Inferior parietal cortex (tissue), 1 donor: ENCODE measurements around the gene CDH24.
"Not testable (repeated sequence)": the region's sequence is repeated elsewhere in the genome, so short reads cannot be mapped to it uniquely, and the experiment has no call there.

Experiments
- DNase-seq: peaks from one replicate; pipeline ENCODE4 v3.0.0-alpha.2; 2016; ENCODE audit errors: extremely low spot score

Gene CDH24

DNA sequence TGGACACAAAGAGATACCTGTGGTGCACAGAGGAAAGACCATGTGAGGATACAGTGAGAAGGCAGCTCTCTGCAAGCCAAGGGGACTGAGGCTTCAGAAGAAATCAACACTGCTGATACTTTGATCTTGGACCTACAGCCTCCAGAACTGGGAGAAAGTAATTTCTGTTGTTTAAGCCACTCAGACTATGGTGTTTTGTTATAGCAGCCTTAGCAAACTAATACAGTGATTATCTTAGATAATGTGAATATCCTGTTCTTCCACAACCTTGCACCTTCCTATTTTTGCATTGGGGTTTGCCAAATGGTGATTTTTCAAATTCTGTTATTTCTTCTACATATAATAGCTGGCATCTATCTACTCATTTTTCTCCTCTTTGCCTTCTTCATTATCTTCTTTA lies 39.2 kb downstream of the CDH24 start:
- DNase-seq = no peak

- no peak for DNase-seq
Observed at GRCh38 chr14:23017091-23017490, 40.2 kb downstream of the CDH24 start.

- DNase-seq = no peak
Observed at GRCh38 chr14:23015618-23016017, 41.7 kb downstream of the CDH24 start.

- not testable (repeated sequence) for DNase-seq
Observed at GRCh38 chr14:23013749-23014054, 43.6 kb downstream of the CDH24 start.

GRCh38 chr14:23013054-23013748 lies 44.1 kb downstream of the CDH24 start:
- no peak for DNase-seq

DNA sequence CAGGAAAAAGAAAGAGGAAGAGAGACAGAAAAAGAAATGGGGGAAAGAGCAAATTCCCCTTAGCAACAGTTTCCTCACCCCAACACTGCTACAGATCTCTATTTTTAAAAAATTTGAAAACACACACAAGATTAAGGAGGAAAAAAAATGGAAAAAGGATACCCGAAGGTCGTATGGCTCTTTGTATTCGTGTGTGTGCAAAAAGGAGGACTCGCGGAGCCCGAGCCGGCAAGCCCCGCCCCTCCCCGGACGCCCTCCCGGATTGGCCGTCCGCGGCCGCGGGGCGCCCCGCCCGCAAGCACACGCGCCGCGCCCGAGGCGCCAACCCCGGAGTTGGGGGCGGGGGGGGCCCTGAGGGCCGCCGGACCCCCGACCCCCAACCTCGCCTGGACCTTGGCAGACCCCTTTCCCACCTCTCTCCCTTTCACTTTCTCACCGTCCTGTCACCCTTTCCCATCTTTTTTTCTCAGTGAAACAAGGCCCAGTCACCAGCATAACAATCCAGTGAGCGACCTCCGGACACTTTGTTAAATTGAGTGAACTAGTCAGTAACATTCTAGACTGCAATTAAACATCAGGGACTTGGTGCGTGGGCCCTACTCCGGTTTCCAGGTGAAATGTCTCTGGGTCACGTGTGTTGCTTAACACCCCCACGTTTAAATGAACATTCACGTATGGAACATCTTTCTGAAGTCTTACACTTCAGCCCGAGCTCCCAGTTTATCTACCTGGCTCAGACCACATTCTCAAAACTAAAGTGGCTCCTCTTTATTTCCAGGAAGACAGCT lies 47.2 kb downstream of the CDH24 start, which contains the start of gene C14orf93:
Gene C14orf93 (minus strand): TSS at position 205 of the 788 bp plus-strand sequence. CDS start 11,120 bp downstream, outside the sequence.
- DNase-seq = peak; percentile 63

DNA sequence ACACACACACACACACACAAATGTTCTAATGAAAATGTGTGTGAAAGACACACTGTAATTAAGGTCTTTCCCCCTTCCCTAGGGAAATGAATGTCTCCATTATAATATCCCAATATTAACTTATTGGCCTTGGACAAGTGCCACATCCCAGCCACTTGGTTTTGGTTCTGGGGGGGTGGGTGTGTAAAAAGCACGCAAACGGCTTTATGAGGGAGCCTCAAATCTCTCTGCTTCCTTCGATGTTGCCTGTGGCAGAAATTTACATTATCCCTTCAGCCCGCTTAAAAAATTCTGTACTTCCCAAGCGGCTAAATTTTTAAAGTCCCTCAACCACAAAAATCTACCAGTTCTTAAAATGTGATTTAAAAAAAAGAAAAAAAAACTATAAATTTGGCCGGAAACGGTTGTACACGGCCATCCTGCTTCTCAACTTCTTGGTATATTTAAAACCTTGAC lies 47.8 kb downstream of the CDH24 start:
- DNase-seq = no peak

DNA sequence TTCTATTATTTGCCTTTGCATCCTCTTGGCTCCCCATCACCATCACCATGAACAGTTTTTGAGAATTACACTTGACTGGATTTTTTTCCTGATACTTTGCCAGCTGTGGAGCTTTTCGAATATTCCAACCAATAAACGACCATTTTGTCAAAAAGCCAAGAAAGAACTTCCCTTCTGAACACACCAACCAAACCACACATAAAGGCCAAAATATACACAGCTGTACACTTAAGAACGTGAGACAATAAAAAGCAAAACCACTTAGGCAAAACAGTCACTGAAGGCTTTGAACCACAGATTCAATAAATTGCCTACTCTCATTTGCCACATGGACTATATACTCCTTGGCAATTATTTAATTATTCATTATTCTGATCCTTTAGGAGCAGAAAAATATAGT lies 48.5 kb downstream of the CDH24 start:
- DNase-seq = no peak

DNA sequence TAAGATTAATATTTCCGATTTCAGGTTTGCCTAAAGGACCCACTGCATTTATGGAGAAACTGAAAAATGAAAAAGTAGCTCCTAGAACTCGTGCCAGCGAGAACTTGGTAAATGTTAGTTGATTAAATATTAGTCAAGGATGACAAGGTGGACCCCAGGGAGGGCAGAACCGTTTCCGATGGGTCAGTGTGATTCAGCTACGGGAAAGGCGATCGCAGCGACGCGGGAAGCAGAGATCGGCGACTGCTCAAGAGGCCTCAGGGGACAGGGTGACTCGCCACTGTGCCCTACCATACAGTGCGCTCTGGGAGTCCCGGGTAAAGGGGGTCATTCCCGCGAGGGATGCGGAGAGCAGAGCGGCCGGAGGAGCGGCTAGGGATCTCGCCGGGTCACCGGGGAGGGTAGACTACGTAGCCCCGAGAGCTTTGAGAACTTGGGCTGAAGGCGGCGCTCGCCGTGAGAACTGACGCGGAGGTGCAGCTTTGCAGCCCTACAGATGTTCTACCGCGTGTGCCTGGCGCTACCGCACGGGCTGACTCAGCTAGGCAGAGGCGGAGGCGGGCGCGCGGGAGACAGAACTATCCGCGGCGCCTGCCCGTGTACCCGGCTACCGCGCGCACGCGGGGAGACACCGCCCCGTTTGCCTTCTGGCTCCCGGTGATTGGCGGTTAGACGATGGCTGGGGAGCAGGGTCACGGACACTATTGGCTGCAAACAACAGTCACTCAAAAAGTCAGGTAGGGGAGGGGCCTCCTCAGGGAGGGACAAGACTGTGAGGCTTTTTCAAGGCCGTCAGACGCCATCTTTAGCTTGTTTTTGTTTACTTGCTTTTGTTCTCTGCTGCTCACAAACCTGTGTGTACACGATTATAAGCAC lies 50.5 kb downstream of the CDH24 start:
- DNase-seq = peak; percentile 99

- peak; percentile 25 for DNase-seq
Observed at GRCh38 chr14:23006188-23006534, 51.2 kb downstream of the CDH24 start.

- DNase-seq = no peak
Observed at GRCh38 chr14:23005451-23006187, 51.7 kb downstream of the CDH24 start.

GRCh38 chr14:23004274-23004673 lies 53.0 kb downstream of the CDH24 start:
- not testable (repeated sequence) for DNase-seq

GRCh38 chr14:23002592-23002991 lies 54.7 kb downstream of the CDH24 start:
- no peak for DNase-seq

- no peak for DNase-seq
Observed at GRCh38 chr14:23000860-23001259, 56.5 kb downstream of the CDH24 start.

GRCh38 chr14:22998329-22999012 lies 58.8 kb downstream of the CDH24 start:
- DNase-seq = no peak

DNA sequence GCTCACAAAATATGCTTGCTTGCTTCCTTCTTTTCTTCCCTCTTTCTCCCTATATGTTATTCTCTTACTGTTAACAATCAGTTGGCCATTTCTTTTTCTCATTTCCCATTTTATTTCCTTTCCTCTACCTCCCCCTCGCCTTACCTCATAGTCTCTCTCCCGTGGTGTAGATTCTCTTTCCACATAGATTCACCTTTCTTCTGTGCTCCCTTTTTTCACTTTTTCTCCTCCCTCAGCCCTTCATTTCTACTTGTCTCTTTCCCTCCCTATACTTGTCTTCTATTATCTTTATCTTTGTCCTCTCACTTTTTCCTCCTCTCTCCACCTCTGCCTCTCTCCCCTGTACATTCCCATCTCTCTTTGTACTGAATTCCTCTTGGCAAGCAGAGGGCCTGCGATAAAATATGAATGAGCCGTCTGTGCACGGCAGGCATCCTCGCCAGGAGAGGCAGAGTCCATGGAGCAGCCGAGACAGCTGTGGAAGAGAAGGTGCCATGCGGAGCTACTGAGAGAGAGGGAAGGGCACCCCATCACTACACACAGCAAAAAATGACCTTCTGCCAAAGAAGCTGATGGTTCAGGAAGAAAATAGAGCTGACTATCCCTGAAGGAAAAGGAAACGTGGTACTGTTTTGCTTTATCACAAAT lies 59.5 kb downstream of the CDH24 start:
- DNase-seq = no peak
